IPS-11a (cell line): ENCODE results near the gene FAM89A.

Source experiments
- H3K4me3 ChIP-seq: one replicate; pipeline ENCODE4 v1.5.1; 2013; ENCODE audit warnings: low read depth, low read length, control low read depth

FAM89A gene

GRCh38 chr1:231040019-231040799 is at the start of gene FAM89A:
TSS of gene FAM89A (minus strand) at chr1:231040254. CDS start at chr1:231040211, 43 bp downstream.
- peak within 1 kb of the TSS; percentile 45 for H3K4me3 ChIP-seq

GRCh38 chr1:231084353-231084752 is 44.3 kb upstream of the FAM89A start:
- H3K4me3 ChIP-seq: no peak overlapping the region

- H3K4me3 ChIP-seq: no peak overlapping the region
Observed at GRCh38 chr1:231079163-231079562, 39.1 kb upstream of the FAM89A start.

- no peak overlapping the region for H3K4me3 ChIP-seq
Observed at GRCh38 chr1:231078250-231078649, 38.2 kb upstream of the FAM89A start.

- no peak overlapping the region for H3K4me3 ChIP-seq
Observed at GRCh38 chr1:231076802-231077201, 36.7 kb upstream of the FAM89A start.

- H3K4me3 ChIP-seq: no peak overlapping the region
Observed at GRCh38 chr1:231075497-231075896, 35.4 kb upstream of the FAM89A start.

GRCh38 chr1:231075020-231075419 is 35.0 kb upstream of the FAM89A start:
- no peak overlapping the region for H3K4me3 ChIP-seq

- H3K4me3 ChIP-seq: no peak overlapping the region
Observed at GRCh38 chr1:231074046-231074445, 34.0 kb upstream of the FAM89A start.

- H3K4me3 ChIP-seq: no peak overlapping the region
Observed at GRCh38 chr1:231073331-231073730, 33.3 kb upstream of the FAM89A start.

- H3K4me3 ChIP-seq: no peak overlapping the region
Observed at GRCh38 chr1:231072502-231073094, 32.5 kb upstream of the FAM89A start.

GRCh38 chr1:231072041-231072440 is 32.0 kb upstream of the FAM89A start:
- H3K4me3 ChIP-seq: no peak overlapping the region

GRCh38 chr1:231070758-231071444 is 30.8 kb upstream of the FAM89A start:
- H3K4me3 ChIP-seq: no peak overlapping the region

GRCh38 chr1:231069333-231069732 is 29.3 kb upstream of the FAM89A start:
- H3K4me3 ChIP-seq: no peak overlapping the region

- H3K4me3 ChIP-seq: no peak overlapping the region
Observed at GRCh38 chr1:231068762-231069161, 28.7 kb upstream of the FAM89A start.

GRCh38 chr1:231065510-231066241 is 25.6 kb upstream of the FAM89A start:
- H3K4me3 ChIP-seq: no peak overlapping the region

- no peak overlapping the region for H3K4me3 ChIP-seq
Observed at GRCh38 chr1:231064418-231064817, 24.4 kb upstream of the FAM89A start.

GRCh38 chr1:231063331-231063730 is 23.3 kb upstream of the FAM89A start:
- H3K4me3 ChIP-seq: no peak overlapping the region

GRCh38 chr1:231062500-231063270 is 22.6 kb upstream of the FAM89A start:
- no peak overlapping the region for H3K4me3 ChIP-seq

- H3K4me3 ChIP-seq: no peak overlapping the region
Observed at GRCh38 chr1:231059566-231060193, 19.6 kb upstream of the FAM89A start.
